8988T (cell line): ENCODE measurements around the gene NPAS3.

Source experiments
- DNase-seq: peaks from one replicate; pipeline ENCODE4 v3.0.0; 2011

NPAS3 gene

DNA sequence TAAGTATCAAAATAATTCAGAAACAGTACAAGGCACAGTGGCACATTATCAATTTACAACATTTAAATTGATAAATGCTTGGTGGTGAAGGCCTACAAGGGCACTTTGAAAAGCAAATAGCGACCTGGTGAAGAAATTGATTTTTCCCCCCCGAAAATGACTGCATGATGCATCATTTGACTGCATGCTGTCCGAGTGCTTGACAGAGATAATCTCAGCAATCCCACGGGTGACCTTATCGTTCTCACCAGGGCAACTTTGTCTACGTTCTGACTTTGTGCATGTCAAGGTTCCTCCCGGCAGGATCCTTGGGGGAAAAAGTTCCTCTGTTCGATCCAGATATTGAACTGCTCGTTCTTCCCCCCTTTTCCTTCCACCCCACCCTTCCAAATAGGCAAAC lies 627.4 kb downstream of the NPAS3 start:
- DNase-seq, result no peak

DNA sequence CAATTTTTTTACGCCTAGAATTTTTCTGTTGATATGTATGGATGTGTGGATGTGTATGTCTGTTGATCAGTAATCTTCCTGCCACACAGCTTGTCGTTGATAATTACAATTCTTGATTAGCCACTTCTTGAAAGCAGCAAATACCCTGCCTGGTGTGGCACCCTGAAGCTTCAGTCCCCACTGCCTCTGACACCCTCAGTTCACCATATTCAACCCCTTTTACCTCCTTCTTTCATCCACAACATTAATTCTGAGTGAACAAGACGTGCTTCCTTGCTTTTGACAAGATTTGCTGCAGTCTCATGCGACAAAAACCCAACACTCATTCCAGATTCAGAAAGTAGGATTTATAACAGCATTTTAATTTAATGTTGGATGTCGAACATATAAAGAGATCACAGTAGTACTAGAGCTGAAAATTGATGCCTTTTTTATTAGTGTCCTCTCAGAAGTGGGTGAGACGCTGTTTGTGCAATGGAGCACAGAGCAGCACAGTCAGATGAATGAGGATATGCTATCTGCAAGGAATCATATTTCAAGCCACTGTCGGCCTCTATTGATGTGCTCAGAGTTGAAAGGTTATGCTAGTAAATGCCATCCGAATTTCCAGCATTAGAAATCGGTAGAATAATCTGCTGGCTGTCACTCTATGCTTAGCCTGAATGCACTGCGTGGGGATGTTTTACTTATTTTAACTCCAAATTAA lies 628.5 kb downstream of the NPAS3 start:
- no peak for DNase-seq

DNA sequence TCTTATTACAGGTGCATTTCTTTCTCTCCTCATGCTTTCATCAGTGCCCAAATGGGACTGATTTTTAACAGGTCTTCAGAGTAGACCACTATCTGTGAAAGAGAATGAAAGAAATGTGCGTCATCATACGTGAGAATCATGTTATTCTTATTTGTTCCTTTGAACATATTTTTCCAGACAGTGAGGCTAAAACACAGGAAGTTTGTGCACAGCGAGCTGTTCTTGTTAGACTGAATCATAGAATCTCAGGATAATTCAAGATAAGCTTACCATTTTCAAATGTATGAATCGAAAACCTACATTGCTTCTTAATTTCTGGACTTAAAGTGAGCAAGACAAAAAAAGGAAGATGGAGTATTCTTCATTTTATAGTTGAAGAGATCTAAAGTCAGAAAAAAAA lies 629.1 kb downstream of the NPAS3 start:
- DNase-seq, result no peak

DNA sequence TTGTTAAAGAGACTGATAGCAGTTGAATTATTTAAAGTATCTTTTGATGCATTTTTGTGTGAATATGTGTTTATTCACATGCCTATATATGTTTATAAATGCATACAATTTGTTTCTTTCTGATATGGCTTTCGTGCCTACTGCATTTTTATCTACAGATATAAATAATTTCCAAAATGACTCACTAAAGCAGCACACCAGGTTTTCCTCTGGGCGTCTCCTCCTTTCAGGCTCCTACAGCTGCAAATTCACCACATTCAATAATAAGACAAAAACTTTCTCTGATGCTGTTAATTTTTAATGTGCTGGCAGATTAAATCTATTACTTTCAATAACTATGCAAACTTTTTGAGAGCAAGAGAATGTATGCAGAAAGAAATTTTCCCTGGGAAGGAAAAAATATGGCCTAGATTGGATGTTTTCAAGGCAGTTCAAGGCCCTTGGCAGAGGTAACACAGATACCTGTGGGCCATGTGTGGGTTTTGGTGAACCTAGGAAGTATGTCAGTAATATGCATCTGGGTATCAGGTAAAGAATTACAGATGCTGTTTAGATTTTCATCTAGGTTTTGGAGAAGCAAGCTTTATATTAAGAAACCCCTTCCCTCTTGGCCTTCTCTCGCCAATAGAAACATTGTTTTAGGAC lies 630.4 kb downstream of the NPAS3 start:
- no peak for DNase-seq

DNA sequence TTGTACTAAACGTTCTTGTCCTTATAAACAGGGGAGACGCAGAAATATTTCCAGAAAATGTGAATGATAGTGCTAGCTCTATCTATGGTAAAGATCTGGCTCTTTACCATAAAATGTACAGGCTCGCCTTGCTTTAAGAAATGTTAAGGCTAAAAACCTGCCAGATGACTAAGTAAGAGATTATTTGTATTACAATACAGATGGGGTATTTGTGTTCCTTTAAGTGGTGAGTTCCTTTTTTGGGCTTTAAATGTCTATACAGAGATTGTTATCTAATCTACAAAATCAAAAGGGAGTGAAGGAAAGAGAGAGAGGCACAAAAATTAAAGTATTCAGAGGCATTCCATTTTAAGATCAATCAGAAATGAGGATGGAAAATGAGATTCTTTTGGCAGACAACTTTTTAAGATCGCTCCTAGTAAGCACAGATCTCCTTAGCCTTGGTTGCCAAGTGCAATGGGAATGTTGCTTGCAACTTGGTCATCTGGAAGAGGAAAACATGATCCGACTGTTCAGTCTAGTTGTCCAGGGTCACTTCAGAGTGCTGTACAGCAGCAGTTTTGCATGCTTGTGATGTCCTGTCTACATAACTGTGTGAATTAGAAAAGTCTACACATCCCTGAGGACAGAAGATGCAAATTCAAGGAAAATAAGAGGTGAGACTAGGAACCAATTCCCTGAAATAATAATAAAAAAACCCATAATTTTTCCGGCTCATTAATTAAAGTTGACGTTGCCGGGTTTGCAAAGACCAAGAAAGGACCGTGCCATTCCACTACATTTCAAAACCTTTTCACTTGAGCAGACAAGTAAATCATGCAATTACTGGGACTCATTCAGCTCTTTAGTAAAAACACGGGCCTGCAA lies 631.4 kb downstream of the NPAS3 start:
- no peak for DNase-seq

DNA sequence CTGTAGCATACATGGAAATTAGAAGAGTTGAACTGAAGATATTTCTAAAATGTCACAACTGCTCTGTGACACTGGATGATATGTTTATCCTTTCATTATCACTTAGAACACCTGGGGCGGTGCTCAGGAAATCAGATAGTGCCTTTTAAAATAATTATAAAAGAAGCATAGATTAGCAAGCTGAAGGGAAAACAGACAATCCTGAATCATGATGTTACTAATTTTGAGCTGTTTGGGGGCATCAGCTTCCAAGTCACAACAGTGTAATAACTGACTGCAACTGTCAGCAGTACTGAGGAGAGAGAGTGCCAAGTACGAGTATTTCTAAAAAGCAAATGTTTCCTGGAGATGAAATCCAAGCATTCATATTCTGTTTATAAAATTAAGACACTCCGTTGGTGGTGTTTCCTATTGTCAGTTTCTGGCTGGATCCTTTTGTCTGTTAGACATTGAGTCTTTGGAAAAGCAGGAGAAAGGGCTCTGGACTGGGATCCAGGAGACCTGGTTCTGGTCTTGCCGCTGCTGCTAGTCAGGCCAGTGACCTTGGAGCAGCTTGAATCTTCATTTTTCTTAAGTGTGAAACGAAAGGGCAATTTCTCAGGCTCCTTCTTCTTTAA lies 632.1 kb downstream of the NPAS3 start:
- DNase-seq, result no peak

DNA sequence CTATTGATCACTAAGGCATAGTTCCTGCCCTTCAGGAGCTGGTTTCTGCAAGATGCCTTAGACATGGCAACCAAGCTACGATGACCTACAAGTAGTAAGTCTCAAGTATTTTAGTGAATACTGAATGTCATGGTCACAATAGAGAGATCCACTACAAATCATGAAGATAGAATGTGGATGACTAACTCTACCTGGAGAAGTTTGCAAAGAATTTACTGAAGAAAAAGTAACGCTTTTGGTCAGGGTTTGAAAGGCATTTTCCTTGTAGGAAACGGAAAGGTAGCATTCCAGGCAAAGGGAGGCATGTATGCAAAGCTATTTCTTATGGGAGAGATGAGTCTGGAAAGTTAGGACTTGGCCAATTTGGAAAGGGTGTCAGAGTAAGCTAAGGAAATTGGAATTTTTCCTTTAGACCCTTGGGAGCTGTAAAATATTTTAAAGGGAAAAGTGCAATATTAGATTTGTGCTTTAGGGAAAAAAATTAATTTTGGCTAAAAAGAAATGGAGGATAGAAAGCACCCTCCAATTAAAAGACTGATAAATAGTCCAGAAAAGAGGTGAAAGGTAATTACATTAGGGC lies 634.7 kb downstream of the NPAS3 start:
- DNase-seq, result no peak

DNA sequence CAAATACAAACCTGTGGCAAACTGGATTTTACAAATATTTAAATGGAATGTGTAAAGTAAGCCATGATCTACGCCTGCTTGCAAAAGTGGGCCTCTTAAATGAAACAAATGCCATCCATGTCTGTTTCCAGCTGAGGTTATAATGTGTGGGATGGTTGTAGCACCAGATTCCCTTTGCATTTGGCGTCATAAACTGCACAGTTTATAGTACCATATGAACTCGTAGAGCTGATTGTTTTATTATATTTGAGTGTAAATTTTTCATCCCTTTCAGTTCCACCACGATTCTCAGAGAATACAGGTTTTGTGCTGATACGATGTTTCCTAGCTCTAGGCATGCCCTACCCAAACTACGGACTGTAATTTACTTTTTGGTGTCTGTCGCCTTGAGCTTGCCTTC lies 637.3 kb downstream of the NPAS3 start:
- DNase-seq, result no peak

DNA sequence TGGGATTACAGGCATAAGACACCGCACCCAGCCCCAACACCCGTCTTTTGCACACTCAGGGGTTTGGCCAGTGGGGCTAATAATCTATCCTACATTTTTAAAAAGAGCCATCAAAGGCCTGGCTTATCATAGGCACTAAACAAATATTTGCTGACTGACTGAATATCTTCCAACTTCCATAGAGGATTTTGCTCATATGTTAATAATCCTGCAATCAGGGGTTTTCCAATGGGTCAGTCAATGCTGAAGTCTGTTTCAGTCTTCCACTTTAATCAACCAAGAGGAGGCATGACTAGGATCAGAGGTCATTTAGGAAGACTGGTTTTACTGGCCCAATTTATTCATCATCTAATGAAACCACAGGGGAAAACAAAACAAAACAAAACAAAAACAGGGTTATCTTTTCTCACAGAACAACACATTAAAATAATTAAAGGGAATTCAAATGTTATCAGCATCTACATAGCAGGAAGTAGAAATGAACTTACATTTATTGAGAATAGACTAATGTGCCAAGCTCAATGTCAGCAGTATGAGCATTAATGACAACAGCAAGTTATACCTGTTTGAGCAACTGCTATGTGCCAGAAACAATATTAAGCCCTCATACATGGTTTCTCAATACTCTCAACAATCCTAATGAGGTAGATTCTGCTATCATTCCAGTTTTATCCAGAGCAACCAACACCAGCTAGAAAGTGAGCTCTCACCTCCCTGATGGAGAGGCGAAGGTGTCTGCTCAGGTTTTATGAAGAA lies 640.0 kb downstream of the NPAS3 start:
- DNase-seq, result no peak

DNA sequence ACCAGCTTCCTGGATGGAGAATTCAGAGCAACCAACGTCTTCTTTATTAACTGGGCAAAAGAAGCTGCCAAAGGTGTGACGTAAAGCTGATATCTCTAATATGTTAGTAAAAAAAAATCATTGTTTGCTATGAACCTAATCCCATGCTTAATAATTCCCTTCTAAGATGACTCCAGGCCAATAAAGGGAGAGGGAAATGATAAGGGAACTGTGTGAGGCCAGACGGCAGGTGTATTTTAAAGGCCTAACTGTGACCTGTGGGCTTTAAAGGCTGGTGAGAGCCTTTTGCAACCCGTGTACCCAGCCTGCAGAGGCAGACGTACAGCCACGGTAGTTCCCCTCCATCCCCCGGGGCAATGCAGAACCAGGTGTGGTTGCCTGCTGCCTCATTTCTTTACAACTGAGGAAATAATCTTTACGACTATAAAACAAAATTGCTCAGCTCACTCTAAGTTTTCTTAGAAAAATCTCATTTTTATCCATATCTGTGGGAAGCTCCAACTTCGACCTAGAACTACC lies 641.6 kb downstream of the NPAS3 start:
- DNase-seq, result no peak

DNA sequence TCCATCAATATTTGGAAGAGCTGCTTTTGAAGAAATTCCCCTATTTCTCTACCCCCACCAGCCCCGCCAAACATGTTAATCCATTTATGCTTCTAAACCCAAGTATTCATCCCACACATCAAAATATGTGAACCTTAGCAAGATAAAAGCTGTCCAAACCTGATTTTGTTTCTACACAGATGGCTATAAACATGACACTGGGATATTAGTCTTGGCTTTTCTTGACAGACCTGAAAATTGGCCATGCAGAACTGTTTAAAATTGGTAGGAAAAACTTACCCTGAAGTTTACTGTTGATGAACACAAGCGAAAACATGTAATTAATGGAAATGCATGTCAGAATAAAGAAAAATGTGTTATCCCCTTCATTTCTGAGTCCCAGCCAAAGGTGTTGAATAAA lies 642.2 kb downstream of the NPAS3 start:
- no peak for DNase-seq

DNA sequence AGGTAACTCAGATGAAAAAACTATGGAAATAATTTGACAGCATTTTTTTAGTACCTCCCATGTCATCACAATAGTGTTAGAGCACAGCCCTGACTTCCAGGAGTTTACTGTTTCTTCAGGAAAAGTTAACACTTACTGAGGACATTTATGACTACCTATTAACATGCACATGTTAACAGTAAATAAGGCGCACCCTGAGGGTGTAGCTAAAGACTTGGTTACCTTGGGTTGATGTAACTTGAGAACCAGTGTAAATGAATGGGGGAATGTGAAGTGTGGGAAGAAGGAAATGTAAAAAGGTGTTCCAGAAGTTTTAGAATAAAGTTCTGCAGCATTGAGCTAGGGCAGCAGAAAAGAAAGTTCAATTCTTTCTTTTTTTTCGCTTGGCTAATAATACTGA lies 646.0 kb downstream of the NPAS3 start:
- no peak for DNase-seq

DNA sequence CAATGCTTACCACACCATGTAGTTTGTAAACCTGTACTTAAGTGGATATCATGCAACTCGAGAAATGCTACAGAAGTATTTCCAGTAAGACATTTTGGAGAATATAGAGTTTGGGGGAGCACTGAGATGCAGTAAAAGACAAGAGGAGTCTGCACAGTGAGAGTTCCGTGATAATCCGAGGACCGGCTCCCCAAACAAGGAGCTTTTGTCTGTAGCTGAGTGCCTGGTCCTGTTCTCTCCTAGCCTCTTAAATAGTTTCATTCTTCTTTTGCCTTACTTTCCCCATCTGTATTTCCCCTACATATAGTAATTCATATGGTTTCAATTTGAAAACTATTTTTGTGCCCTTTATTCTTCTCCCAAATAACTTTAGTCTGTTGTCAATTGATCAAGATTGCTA lies 648.1 kb downstream of the NPAS3 start:
- DNase-seq, result no peak

DNA sequence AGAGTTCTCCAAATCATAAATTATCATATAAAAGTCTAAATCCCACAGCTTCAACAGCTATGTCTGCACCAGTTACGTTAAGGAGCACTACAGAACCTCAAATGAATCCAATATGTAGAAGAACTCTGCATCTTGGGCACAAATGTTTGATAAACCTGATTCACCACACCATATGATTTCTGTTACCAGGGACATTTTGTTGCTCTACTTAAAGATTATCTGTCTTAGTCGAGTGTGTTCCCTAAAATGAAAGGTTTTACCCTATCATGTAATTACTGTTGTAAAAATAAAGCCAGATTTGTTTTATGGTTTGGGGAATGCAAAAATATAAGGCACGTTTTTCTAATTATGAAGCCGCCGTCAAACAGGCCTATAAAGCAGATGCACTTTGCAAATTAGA lies 649.1 kb downstream of the NPAS3 start:
- no peak for DNase-seq

DNA sequence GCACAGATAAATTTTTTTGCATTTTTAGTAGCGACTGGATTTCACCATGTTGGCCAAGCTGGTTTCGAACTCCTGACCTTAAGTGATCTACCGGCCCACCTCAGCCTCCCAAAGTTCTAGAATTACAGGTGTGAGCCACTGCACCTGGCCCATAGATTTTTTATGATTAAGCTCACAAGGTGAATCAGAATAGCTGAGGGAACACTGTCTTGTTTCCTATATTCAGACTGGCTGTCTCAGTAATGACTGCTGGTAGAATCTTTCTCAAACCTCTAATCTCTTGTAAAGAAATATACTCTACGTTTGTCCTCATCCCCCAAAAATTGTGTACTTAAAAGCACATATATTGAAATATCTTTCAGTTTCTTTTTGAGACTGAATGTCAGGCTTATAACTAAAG lies 650.1 kb downstream of the NPAS3 start:
- DNase-seq, result no peak

DNA sequence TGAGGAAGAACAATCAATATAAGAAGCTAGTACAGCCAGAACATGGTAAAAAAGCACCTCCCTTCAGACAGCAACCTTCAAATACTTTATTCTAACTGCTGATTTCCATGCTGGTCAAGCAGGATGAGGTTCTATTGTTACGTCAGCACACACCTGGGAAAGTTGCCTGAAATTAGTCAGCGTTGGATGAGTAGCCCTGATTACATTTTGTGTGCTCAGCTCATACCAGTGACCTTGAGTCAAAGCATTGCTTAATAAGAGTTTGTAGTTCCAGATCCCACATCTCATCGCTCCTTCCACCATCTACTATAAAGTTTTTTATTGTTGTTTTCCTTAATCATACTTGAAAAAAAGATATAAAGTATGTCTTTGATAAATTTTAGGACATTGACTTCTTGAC lies 650.7 kb downstream of the NPAS3 start:
- no peak for DNase-seq

DNA sequence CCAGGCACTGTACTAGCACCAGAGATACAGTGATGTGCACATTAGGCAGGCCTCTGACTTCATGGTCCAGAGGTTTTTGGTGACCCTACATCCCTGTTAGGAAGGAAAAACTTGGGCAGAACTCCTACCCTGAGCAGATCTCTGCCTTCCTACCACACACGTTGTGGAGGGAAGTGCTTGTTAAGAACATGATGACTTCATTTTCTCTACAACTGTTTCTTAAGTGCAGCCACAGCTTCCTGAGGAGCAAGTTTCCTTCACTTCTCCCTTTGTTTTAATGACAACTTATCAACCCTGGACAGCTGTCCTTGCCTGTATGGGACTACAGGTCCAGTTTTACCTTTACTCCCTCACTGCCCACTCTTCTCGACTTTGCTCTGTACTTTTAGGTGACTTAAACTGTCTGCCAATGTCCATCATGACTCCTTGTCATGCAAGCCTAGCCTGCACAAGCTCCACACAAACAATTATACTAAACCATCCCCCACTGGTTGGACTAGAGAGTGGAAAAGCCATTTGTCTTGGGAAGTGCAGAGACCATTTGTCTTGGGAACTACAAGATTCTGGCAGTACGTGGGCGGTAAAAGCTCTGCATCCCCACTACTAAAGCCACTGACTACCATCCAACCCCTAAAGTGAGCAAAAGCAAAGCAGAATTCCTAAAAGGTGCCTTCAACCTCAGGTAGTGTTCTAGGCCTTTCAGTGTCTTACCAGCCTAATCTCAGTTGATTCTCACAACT lies 652.4 kb downstream of the NPAS3 start:
- DNase-seq, result no peak

DNA sequence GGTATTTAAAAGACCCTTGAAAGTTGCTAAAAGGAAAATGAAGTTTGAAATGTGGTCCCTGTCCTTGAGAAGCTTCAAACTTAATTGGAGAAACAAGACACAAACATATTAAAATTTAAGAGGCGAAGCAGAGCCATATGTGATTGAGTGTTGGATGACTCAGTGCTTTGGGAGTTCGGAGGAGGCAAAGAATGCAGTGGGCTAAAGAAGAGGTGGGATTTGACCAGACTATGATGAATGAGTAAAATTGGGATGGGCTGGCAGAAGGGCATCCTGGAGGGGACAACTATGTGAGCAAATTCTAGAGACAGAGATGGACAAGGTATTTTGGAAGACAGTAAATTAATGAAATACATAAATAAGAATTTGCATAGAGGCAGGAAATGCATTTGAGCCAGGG lies 653.6 kb downstream of the NPAS3 start:
- no peak for DNase-seq

DNA sequence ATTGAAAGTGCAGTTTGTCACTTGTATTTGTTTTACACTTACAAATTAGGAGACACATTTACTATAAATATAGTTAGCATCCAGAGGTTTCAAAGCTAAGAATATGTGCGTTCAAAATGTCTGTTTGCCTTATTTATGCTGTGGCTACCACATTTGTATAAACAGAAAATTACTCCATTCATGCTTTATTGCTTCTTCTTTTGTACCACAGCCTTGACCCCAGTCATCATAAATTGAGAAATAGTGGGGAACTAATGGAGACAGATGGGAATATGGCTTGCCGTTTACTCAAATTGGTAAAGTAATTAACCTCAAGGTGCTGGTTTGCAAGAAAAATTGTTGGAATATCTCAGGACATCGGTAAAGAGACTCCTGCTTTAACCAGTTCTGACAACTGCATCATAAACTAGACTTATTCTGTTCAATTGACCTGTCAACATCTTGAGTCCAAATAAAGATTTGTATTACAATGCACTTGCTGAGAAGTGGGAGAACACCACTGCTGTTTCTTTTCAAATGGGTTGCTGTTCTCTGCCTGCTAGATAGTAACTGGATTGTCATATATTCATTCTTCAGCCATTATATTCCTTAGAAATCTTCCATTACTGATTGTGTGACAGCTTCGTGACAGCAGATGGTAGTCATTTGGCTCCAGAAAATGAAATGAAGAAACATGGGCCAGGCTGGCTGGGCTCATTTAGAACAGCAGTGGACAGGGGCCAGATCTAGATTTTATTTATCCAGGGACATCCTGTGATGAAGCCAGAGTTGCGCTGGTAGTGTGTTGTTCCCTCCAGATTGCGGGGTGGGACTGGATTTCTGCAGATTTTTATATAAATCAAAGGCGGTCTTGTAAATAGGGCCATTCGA lies 657.8 kb downstream of the NPAS3 start:
- DNase-seq, result no peak

DNA sequence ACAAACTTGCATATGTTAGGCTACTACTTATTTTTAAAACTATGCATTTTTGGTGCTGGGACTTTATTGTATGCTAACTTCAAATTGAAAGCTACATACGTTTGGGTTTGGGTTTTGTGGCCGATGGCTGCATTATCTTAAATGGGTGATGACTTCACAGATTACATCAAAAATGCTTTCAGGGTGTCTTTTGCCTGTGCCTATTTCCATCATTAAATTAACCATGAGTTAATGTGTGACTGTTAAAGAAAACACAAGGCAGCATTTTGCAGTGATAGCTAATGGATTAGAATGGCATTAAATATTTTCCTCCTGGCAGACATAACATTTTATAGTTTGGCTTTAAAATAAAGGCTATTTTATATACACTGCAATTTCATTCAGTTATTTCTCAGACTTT lies 659.9 kb downstream of the NPAS3 start:
- no peak for DNase-seq
